ENCODE results near the gene CGB8.

CGB8 gene

GRCh38 chr19:49061445-49061844 is 12.5 kb upstream of the CGB8 start:
- Histone ChIP-seq H3K36me3 (replicated peaks; ENCODE audit: low read depth, low read length) (no peaks in the 10 kb centered on the region), H3K4me1 (ENCODE audit: low read length) (no peaks in the 10 kb centered on the region), H3K27me3 (ENCODE audit: low read depth, low read length) (peaks cover 17% of the 10 kb centered on the region), H3K27ac (ENCODE audit: low read length) (no peak overlapping the region), H3K4me2 (ENCODE audit: low read length) (no peak overlapping the region), H3K9me3 (ENCODE audit: insufficient read depth, low read length) (no peaks in the 10 kb centered on the region), H3K9ac (ENCODE audit: low read length) (no peak overlapping the region), H3K79me2 (ENCODE audit: low read length) (no peaks in the 10 kb centered on the region), H2AFZ (ENCODE audit: low read depth, low read length) (no peak overlapping the region), H4K20me1 (ENCODE audit: insufficient read depth, low read length) (no peaks in the 10 kb centered on the region), H3K4me3 (ENCODE audit: low read length) (no peak overlapping the region)
- no peak for TF ChIP-seq EZH2phosphoT487 (IDR thresholded peaks at IDR 0.05; ENCODE audit: low read depth)
- no peak for TF ChIP-seq CTCF (IDR thresholded peaks at IDR 0.05; ENCODE audit: low read depth, low read length)

GRCh38 chr19:49061000-49061399 is 12.1 kb upstream of the CGB8 start:
- no peaks in the 10 kb centered on the region for H4K20me1 ChIP-seq (ENCODE audit: insufficient read depth, low read length)
- no peaks in the 10 kb centered on the region for H3K36me3 ChIP-seq (replicated peaks; ENCODE audit: low read depth, low read length)
- no peaks in the 10 kb centered on the region for H3K4me1 ChIP-seq (ENCODE audit: low read length)
- no peak overlapping the region for H3K27ac ChIP-seq (ENCODE audit: low read length)
- no peak overlapping the region for H3K4me2 ChIP-seq (ENCODE audit: low read length)
- TF ChIP-seq CTCF (IDR thresholded peaks at IDR 0.05; ENCODE audit: low read depth, low read length) (no peak), EZH2phosphoT487 (IDR thresholded peaks at IDR 0.05; ENCODE audit: low read depth) (no peak)
- H3K9ac ChIP-seq (ENCODE audit: low read length) = no peak overlapping the region
- H3K79me2 ChIP-seq (ENCODE audit: low read length) = no peaks in the 10 kb centered on the region
- H3K27me3 ChIP-seq (ENCODE audit: low read depth, low read length) = peaks cover 13% of the 10 kb centered on the region
- H3K4me3 ChIP-seq (ENCODE audit: low read length) = no peak overlapping the region
- H3K9me3 ChIP-seq (ENCODE audit: insufficient read depth, low read length) = no peaks in the 10 kb centered on the region
- no peak overlapping the region for H2AFZ ChIP-seq (ENCODE audit: low read depth, low read length)

- Histone ChIP-seq H3K36me3 (replicated peaks; ENCODE audit: low read depth, low read length) (no peaks in the 10 kb centered on the region), H3K27me3 (ENCODE audit: low read depth, low read length) (0 out of 2 replicates have a peak, but pooled peaks cover 1% of the 10 kb centered on the region), H3K79me2 (ENCODE audit: low read length) (no peaks in the 10 kb centered on the region), H3K9me3 (ENCODE audit: insufficient read depth, low read length) (no peaks in the 10 kb centered on the region), H3K4me3 (ENCODE audit: low read length) (no peak overlapping the region), H3K9ac (ENCODE audit: low read length) (no peak overlapping the region), H2AFZ (ENCODE audit: low read depth, low read length) (no peak overlapping the region), H4K20me1 (ENCODE audit: insufficient read depth, low read length) (no peaks in the 10 kb centered on the region), H3K27ac (ENCODE audit: low read length) (no peak overlapping the region), H3K4me2 (ENCODE audit: low read length) (no peak overlapping the region), H3K4me1 (ENCODE audit: low read length) (no peaks in the 10 kb centered on the region)
- TF ChIP-seq EZH2phosphoT487 (IDR thresholded peaks at IDR 0.05; ENCODE audit: low read depth) (no peak), CTCF (IDR thresholded peaks at IDR 0.05; ENCODE audit: low read depth, low read length) (no peak)
These were observed 10.1 kb upstream of the CGB8 start for GRCh38 chr19:49059053-49059452.

GRCh38 chr19:49058562-49058961 is 9.7 kb upstream of the CGB8 start:
- H3K4me3 ChIP-seq (ENCODE audit: low read length) = no peak overlapping the region
- no peaks in the 10 kb centered on the region for H3K36me3 ChIP-seq (replicated peaks; ENCODE audit: low read depth, low read length)
- no peaks in the 10 kb centered on the region for H3K4me1 ChIP-seq (ENCODE audit: low read length)
- no peaks in the 10 kb centered on the region for H4K20me1 ChIP-seq (ENCODE audit: insufficient read depth, low read length)
- H3K9ac ChIP-seq (ENCODE audit: low read length) = no peak overlapping the region
- H2AFZ ChIP-seq (ENCODE audit: low read depth, low read length) = no peak overlapping the region
- H3K27ac ChIP-seq (ENCODE audit: low read length) = no peak overlapping the region
- no peaks in the 10 kb centered on the region for H3K27me3 ChIP-seq (ENCODE audit: low read depth, low read length)
- TF ChIP-seq CTCF (IDR thresholded peaks at IDR 0.05; ENCODE audit: low read depth, low read length) = no peak
- no peak for TF ChIP-seq EZH2phosphoT487 (IDR thresholded peaks at IDR 0.05; ENCODE audit: low read depth)
- no peaks in the 10 kb centered on the region for H3K79me2 ChIP-seq (ENCODE audit: low read length)
- no peaks in the 10 kb centered on the region for H3K9me3 ChIP-seq (ENCODE audit: insufficient read depth, low read length)
- H3K4me2 ChIP-seq (ENCODE audit: low read length) = no peak overlapping the region

Data from OCI-LY3 (cell line).